Natural killer cell (primary cell): ENCODE results near the gene IKBIP. TPM values are rescaled to one million over a fixed set of nuclear protein-coding genes. Genes with fewer than 3 reads are reported as not detected.
"Not testable (repeated sequence)": the region's sequence is repeated elsewhere in the genome, so short reads cannot be mapped to it uniquely, and the experiment has no call there.

Experiments used
- ATAC-seq, 3 donors: fragments of 150-1000 bp in 2 of 3; fragments of 200-7000 bp in 1 of 3; cut with Tn5 transposase; 1 replicate in 1 of 3; 2 replicates in 2 of 3; pipeline ENCODE4 v1.10.0; 2021; ENCODE audit warnings: mild to moderate bottlenecking in 2 of 3, moderate library complexity in 2 of 3
- DNase-seq, 2 donors: peaks; one replicate each; pipeline versions ENCODE4 v3.0.0 to v3.0.0-alpha.2; 2013 to 2021; ENCODE audit warnings: mixed read lengths in 1 of 2
- H3K27ac ChIP-seq: one replicate; pipeline ENCODE4 v1.5.1; 2013; ENCODE audit warnings: mild to moderate bottlenecking, low read length
- H3K27me3 ChIP-seq: one replicate; pipeline ENCODE4 v1.6.1; 2013; ENCODE audit warnings: low read length; ENCODE audit not compliant: control insufficient read depth, insufficient read depth
- H3K36me3 ChIP-seq: one replicate; pipeline ENCODE4 v1.6.1; 2013; ENCODE audit warnings: low read length; ENCODE audit not compliant: control insufficient read depth, insufficient read depth
- H3K4me1 ChIP-seq: one replicate; pipeline ENCODE4 v1.6.1; 2013; ENCODE audit warnings: low read length; ENCODE audit not compliant: control insufficient read depth, insufficient read depth
- H3K4me3 ChIP-seq: one replicate; pipeline ENCODE4 v1.5.1; 2013; ENCODE audit warnings: low read length
- H3K9me3 ChIP-seq: one replicate; pipeline ENCODE4 v1.6.1; 2013; ENCODE audit warnings: low read length; ENCODE audit not compliant: control insufficient read depth, insufficient read depth
- H3K27ac Mint-ChIP-seq, 2 donors: one replicate each; pipeline ENCODE4 v1.8.0; 2022; ENCODE audit warnings: mild to moderate bottlenecking in 2 of 2, mixed read lengths in 2 of 2, moderate library complexity in 1 of 2
- H3K27me3 Mint-ChIP-seq, 2 donors: one replicate each; pipeline ENCODE4 v1.8.0; 2022; ENCODE audit warnings: low read depth in 2 of 2, mixed read lengths in 2 of 2
- H3K36me3 Mint-ChIP-seq: one replicate; pipeline ENCODE4 v1.8.0; 2022; ENCODE audit warnings: mixed read lengths
- H3K4me1 Mint-ChIP-seq, 2 donors: one replicate each; pipeline ENCODE4 v1.8.0; 2022; ENCODE audit warnings: mixed read lengths in 2 of 2
- H3K4me3 Mint-ChIP-seq: one replicate; pipeline ENCODE4 v1.8.0; 2022; ENCODE audit warnings: mild to moderate bottlenecking, moderate library complexity, mixed read lengths
- H3K9me3 Mint-ChIP-seq, 2 donors: one replicate each; pipeline ENCODE4 v1.8.0; 2022; ENCODE audit warnings: mixed read lengths in 2 of 2
- CTCF ChIP-seq: fragments of 200-600 bp; IDR thresholded peaks from one replicate; pipeline ENCODE4 v1.8.0; 2022; ENCODE audit warnings: antibody characterized with exemption
- WGBS: methylation state at CpG from one replicate; pipeline ENCODE4 v1.1.7; 2013; ENCODE audit warnings: missing lambda C conversion rate; ENCODE audit not compliant: insufficient coverage; 5-methylcytosine and 5-hydroxymethylcytosine counted together
- intact Hi-C: fragments of 100-400 bp; cut with micrococcal nuclease; formaldehyde crosslinking; loops from one replicate; pipeline ENCODE4 v1.14.2; 2022
- total RNA-seq, 4 donors: library from RNA; stranded (reverse); fragments of 120-200 nt in 1 of 4; gene quantifications; one replicate each; pipeline versions ENCODE4 v1.2.3 to v1.2.4, GENCODE V29; 2013 to 2022

IKBIP gene
- total RNA-seq, 3 donors from 2014 or later (not counting 1 experiment from before 2014, with no cell fraction given): 3.9 to 6.3 (median 4.6) TPM

DNA sequence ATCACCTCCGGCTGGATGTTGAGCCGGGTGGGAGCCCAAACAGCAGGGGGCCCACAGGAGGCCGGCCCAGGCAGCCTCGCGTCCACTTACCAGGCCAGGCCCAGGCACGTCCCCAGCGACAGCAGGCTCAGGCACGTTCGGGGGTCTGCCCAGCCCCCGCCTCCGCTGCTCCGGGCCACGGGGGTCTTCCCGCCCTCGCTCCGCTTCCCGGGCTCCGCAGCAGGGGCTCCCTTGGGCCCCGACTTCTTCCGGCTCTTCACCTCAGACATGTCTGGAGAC lies 216 bp downstream of the IKBIP start:
- Histone ChIP-seq H3K9me3 (no peaks in the 10 kb centered on the region), H3K4me1 (peaks cover 4% of the 10 kb centered on the region), H3K36me3 (peaks cover 8% of the 10 kb centered on the region), H3K27me3 (no peaks in the 10 kb centered on the region), H3K4me3 (peak overlapping the region; percentile 82), H3K27ac (peak overlapping the region; percentile 77)
- TF ChIP-seq CTCF: peak; percentile 11
- intact Hi-C loops: no loop called here
- WGBS: under 1% methylated on average over 20 of the region's 20 CpGs
- H3K27ac Mint-ChIP-seq: peak overlapping the region; percentile 94 to 99
- H3K27me3 Mint-ChIP-seq: no peaks in the 10 kb centered on the region
- peak overlapping the region; percentile 99 for H3K4me3 Mint-ChIP-seq
- H3K9me3 Mint-ChIP-seq: no peaks in the 10 kb centered on the region
- DNase-seq (no peak), ATAC-seq (peak; percentile 1 to 10 (median 9))
- H3K36me3 Mint-ChIP-seq: peaks cover 6% of the 10 kb centered on the region
- H3K4me1 Mint-ChIP-seq: peaks cover 27 to 28% of the 10 kb centered on the region in 2 donors

DNA sequence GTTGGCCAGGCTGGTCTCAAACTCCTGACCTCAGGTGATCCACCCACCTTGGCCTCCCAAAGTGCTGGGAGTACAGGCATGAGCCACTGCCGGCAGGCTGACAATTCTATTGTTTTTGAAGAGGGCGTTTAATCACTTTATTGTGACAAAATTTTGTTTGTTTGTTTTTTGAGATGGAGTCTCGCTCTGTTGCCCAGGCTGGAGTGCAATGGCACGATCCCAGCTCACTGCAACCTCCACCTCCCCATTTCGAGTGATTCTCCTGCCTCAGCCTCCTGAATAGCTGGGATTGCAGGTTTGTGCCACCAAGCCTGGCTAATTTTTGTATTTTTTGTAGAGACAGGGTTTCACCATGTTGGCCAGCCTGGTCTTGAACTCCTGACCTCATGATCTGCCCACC lies 1.8 kb downstream of the IKBIP start:
- intact Hi-C loops, H3K9me3 ChIP-seq, H3K27me3 Mint-ChIP-seq, H3K27ac Mint-ChIP-seq, H3K9me3 Mint-ChIP-seq, H3K27me3 ChIP-seq, H3K27ac ChIP-seq, H3K4me3 ChIP-seq, H3K36me3 ChIP-seq, H3K36me3 Mint-ChIP-seq, ATAC-seq, H3K4me1 ChIP-seq, DNase-seq: not testable (repeated sequence)
- WGBS: 87% methylated on average over 4 of the region's 5 CpGs
- Mint-ChIP-seq H3K4me1 (peaks cover 23 to 26% of the 10 kb centered on the region in 2 donors), H3K4me3 (peak overlapping the region; percentile 99)

GRCh38 chr12:98639491-98639890 lies 5.1 kb downstream of the IKBIP start:
- H3K4me3 ChIP-seq: no peak overlapping the region
- no peaks in the 10 kb centered on the region for H3K9me3 ChIP-seq
- ATAC-seq: no peak
- no peak overlapping the region for H3K27ac ChIP-seq
- no peaks in the 10 kb centered on the region for H3K27me3 Mint-ChIP-seq
- H3K27ac Mint-ChIP-seq: no peak overlapping the region
- DNase-seq: no peak
- no peak overlapping the region for H3K4me3 Mint-ChIP-seq
- intact Hi-C loops: no loop called here
- TF ChIP-seq CTCF: no peak
- H3K4me1 ChIP-seq: no peaks in the 10 kb centered on the region
- H3K4me1 Mint-ChIP-seq: peaks cover 12 to 15% of the 10 kb centered on the region in 2 donors
- WGBS: 98% methylated on average over 2 of the region's 3 CpGs
- H3K36me3 Mint-ChIP-seq: no peaks in the 10 kb centered on the region
- H3K9me3 Mint-ChIP-seq: no peaks in the 10 kb centered on the region
- no peaks in the 10 kb centered on the region for H3K36me3 ChIP-seq
- no peaks in the 10 kb centered on the region for H3K27me3 ChIP-seq

- Histone ChIP-seq H3K4me3 (no peak overlapping the region), H3K9me3 (no peaks in the 10 kb centered on the region), H3K36me3 (no peaks in the 10 kb centered on the region), H3K27ac (no peak overlapping the region), H3K4me1 (no peaks in the 10 kb centered on the region), H3K27me3 (no peaks in the 10 kb centered on the region)
- intact Hi-C loops: no loop called here
- DNase-seq (no peak), ATAC-seq (no peak)
- H3K9me3 Mint-ChIP-seq: no peaks in the 10 kb centered on the region
- H3K4me1 Mint-ChIP-seq: peaks cover 10 to 12% of the 10 kb centered on the region in 2 donors
- no peaks in the 10 kb centered on the region for H3K27me3 Mint-ChIP-seq
- WGBS: 91% methylated on average over 2 of the region's 2 CpGs
- no peak overlapping the region for H3K4me3 Mint-ChIP-seq
- no peak for TF ChIP-seq CTCF
- peak overlapping the region in 1 of 2 donors; percentile 35 for H3K27ac Mint-ChIP-seq
- H3K36me3 Mint-ChIP-seq: no peaks in the 10 kb centered on the region
Measured at GRCh38 chr12:98638009-98638408, 6.6 kb downstream of the IKBIP start.
